WTC11 (cell line): Measurements from ENCODE around the gene QSOX2. TPM values are rescaled to one million over a fixed set of nuclear protein-coding genes. Genes with fewer than 3 reads are reported as not detected.

ENCODE experiments used
- ATAC-seq: fragments of 200-7000 bp; cut with Tn5 transposase; 2 replicates; pipeline ENCODE4 v1.10.0; 2021; ENCODE audit warnings: mild to moderate bottlenecking, moderate library complexity
- CTCF ChIA-PET: fragments of 300-600 bp; sonication (Branson Sonifier 250); formaldehyde crosslinking; loops from one replicate; lab custom pipeline; 2021; ENCODE audit warnings: antibody characterized with exemption; lab: Charles Lee
- POLR2A ChIA-PET: fragments of 350-600 bp; sonication (Branson Sonifier 250); formaldehyde crosslinking; loops from one replicate; lab custom pipeline; 2021; ENCODE audit warnings: antibody characterized with exemption; lab: Charles Lee
- DNase-seq: peaks from one replicate; pipeline ENCODE4 v3.0.0; 2021; ENCODE audit warnings: low spot score
- H3K27ac Mint-ChIP-seq: 2 replicates; pipeline ENCODE4 v1.8.0; 2021; ENCODE audit warnings: mixed read lengths
- H3K27me3 Mint-ChIP-seq: 2 replicates; pipeline ENCODE4 v1.8.0; 2021; ENCODE audit warnings: low read depth, mild to moderate bottlenecking, moderate library complexity, mixed read lengths
- H3K36me3 Mint-ChIP-seq: 2 replicates; pipeline ENCODE4 v1.8.0; 2021; ENCODE audit warnings: mixed read lengths
- H3K4me1 Mint-ChIP-seq: 2 replicates; pipeline ENCODE4 v1.8.0; 2022; ENCODE audit warnings: mixed read lengths
- H3K4me3 Mint-ChIP-seq: 2 replicates; pipeline ENCODE4 v1.8.0; 2021; ENCODE audit warnings: mild to moderate bottlenecking, moderate library complexity, mixed read lengths
- H3K9me3 Mint-ChIP-seq: 2 replicates; pipeline ENCODE4 v1.8.0; 2021; ENCODE audit warnings: mixed read lengths
- AR ChIP-seq: fragments of 250-450 bp; sonication (Bioruptor Pico); IDR thresholded peaks from 2 replicates; pipeline ENCODE4 v1.9.0; 2021; ENCODE audit warnings: mild to moderate bottlenecking
- ELF4 ChIP-seq: sonication (generic); formaldehyde crosslinking; IDR thresholded peaks from 2 replicates; pipeline ENCODE4 v1.8.1; 2022; ENCODE audit warnings: low read depth, mild to moderate bottlenecking, moderate library complexity, missing genetic modification reagents
- FOXP4 ChIP-seq: sonication (generic); formaldehyde crosslinking; IDR thresholded peaks from 2 replicates; pipeline ENCODE4 v1.8.0; 2022; ENCODE audit warnings: mild to moderate bottlenecking, missing genetic modification reagents
- HMGA2 ChIP-seq: fragments of 250-450 bp; sonication (Bioruptor Pico); IDR thresholded peaks from 2 replicates; pipeline ENCODE4 v1.4.0; 2021; ENCODE audit warnings: mild to moderate bottlenecking, moderate library complexity
- MLX ChIP-seq: sonication (generic); formaldehyde crosslinking; IDR thresholded peaks from 2 replicates; pipeline ENCODE4 v1.8.1; 2023; ENCODE audit warnings: mild to moderate bottlenecking, missing genetic modification reagents, moderate library complexity
- MYBL2 ChIP-seq: sonication (generic); formaldehyde crosslinking; IDR thresholded peaks from 2 replicates; pipeline ENCODE4 v1.8.1; 2023; ENCODE audit warnings: mild to moderate bottlenecking, moderate library complexity, missing genetic modification reagents
- NR1H2 ChIP-seq: sonication (generic); formaldehyde crosslinking; IDR thresholded peaks from 2 replicates; pipeline ENCODE4 v1.9.0; 2021; ENCODE audit warnings: mild to moderate bottlenecking, moderate library complexity, missing genetic modification reagents
- RELA ChIP-seq: sonication (generic); formaldehyde crosslinking; IDR thresholded peaks from 2 replicates; pipeline ENCODE4 v1.8.1; 2022; ENCODE audit warnings: missing genetic modification reagents, mild to moderate bottlenecking, borderline replicate concordance
- RORB ChIP-seq: fragments of 250-450 bp; sonication (Bioruptor Pico); IDR thresholded peaks from 2 replicates; pipeline ENCODE4 v1.9.0; 2021; ENCODE audit warnings: mild to moderate bottlenecking
- SMAD4 ChIP-seq: sonication (generic); formaldehyde crosslinking; IDR thresholded peaks from 2 replicates; pipeline ENCODE4 v1.8.0; 2022; ENCODE audit warnings: mild to moderate bottlenecking, missing genetic modification reagents
- SP1 ChIP-seq: sonication (generic); formaldehyde crosslinking; conservative IDR thresholded peaks from 2 replicates; pipeline ENCODE4 v1.8.1; 2022; ENCODE audit warnings: missing genetic modification reagents
- TCF7 ChIP-seq: sonication (generic); formaldehyde crosslinking; IDR thresholded peaks from 2 replicates; pipeline ENCODE4 v1.8.0; 2022; ENCODE audit warnings: mild to moderate bottlenecking, low read depth, missing genetic modification reagents, moderate library complexity
- TEAD4 ChIP-seq: sonication (generic); formaldehyde crosslinking; IDR thresholded peaks from 2 replicates; pipeline ENCODE4 v1.8.0; 2022; ENCODE audit warnings: mild to moderate bottlenecking, missing genetic modification reagents
- ZNF232 ChIP-seq: sonication (generic); formaldehyde crosslinking; IDR thresholded peaks from 2 replicates; pipeline ENCODE4 v1.8.0; 2022; ENCODE audit warnings: mild to moderate bottlenecking, missing genetic modification reagents
- ZNF317 ChIP-seq: sonication (generic); formaldehyde crosslinking; IDR thresholded peaks from 2 replicates; pipeline ENCODE4 v1.8.1; 2023; ENCODE audit warnings: low read depth, mild to moderate bottlenecking, moderate library complexity, missing genetic modification reagents, borderline replicate concordance
- ZNF396 ChIP-seq: fragments of 250-450 bp; sonication (Bioruptor Pico); IDR thresholded peaks from 2 replicates; pipeline ENCODE4 v1.8.0; 2021; ENCODE audit warnings: mild to moderate bottlenecking, moderate library complexity, borderline replicate concordance
- ZSCAN18 ChIP-seq: fragments of 250-450 bp; sonication (Bioruptor Pico); IDR thresholded peaks from 2 replicates; pipeline ENCODE4 v2.1.2; 2022; ENCODE audit warnings: mild to moderate bottlenecking, moderate library complexity
- total RNA-seq: library from RNA; stranded (reverse); gene quantifications from 3 replicates; pipeline ENCODE4 v1.2.3, GENCODE V29; 2021
- TF ChIP-seq, protein P1 (sequence below): fragments of 200-600 bp; IDR thresholded peaks from 2 replicates; pipeline ENCODE4 v1.8.0; 2022; ENCODE audit warnings: antibody characterized with exemption
- TF ChIP-seq, protein P2 (sequence below): sonication (generic); formaldehyde crosslinking; IDR thresholded peaks from 2 replicates; pipeline ENCODE4 v1.8.0; 2022; ENCODE audit warnings: mild to moderate bottlenecking, missing genetic modification reagents
- TF ChIP-seq, protein P3 (sequence below): sonication (generic); formaldehyde crosslinking; IDR thresholded peaks from 2 replicates; pipeline ENCODE4 v1.8.1; 2022; ENCODE audit warnings: mild to moderate bottlenecking, moderate library complexity, missing genetic modification reagents

Gene QSOX2
- total RNA-seq, 1 experiment from 2014 or later = 33.2 TPM

DNA sequence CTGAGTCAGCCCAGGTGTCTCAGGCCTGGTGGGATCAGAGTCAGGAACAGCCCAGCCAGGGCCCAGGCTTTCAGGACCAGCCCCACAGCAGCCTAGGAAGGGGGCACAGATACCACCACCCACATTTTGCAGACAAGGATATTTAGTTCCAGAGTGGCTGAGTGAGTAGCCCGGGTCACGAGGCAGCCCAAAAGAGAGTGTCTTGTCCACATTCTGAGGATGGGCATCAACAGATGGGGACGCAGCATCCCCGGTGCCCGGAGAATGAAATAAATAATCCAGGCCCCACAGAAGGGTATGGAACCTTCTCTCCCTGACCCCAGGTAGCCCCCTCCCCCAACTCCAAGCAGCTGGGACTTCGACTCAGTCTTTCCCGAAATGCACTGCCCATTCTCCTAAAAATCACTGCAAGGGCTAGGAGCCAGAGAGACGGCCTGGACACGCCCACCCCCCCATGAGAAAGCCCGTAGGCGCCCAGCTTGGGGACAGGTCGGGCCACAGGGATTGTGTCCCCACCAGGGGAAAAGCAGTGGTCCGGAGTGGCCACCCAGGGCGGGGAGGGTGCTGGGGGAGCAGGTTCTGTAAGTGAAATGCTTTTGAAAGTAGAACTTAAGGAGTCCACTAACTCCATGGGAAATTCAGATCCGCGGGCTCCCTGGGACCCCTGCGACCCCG lies 47.5 kb downstream of the QSOX2 start (continued):
- TF ChIP-seq ZSCAN18 (CRISPR knock-in tag) = no peak
- no peak for TF ChIP-seq MYBL2 (CRISPR knock-in tag)

GRCh38 chr9:136197084-136197875 lies 48.3 kb downstream of the QSOX2 start:
- H3K36me3 Mint-ChIP-seq = no peaks in the 10 kb centered on the region
- peaks cover 95% of the 10 kb centered on the region for H3K27me3 Mint-ChIP-seq
- ATAC-seq (no peak), DNase-seq (no peak)
- no peak overlapping the region for H3K27ac Mint-ChIP-seq
- no peaks in the 10 kb centered on the region for H3K9me3 Mint-ChIP-seq
- no peak overlapping the region; the same call in 1 of the 2 replicates for H3K4me3 Mint-ChIP-seq
- TF ChIP-seq ZNF232 (CRISPR knock-in tag) (no peak), SMAD4 (CRISPR knock-in tag) (no peak), ELF4 (CRISPR knock-in tag) (no peak), RELA (CRISPR knock-in tag) (no peak)
- ChIA-PET CTCF (interaction anchor here (0.5 to 3.0 kb wide), 14 partner anchors 9 to 229 kb away, joined by 3 to 13 read pairs (median 4); partner anchors contain the start of genes DNLZ and LHX3), POLR2A (no interaction called here)
- peaks cover 22% of the 10 kb centered on the region for H3K4me1 Mint-ChIP-seq

- ChIA-PET CTCF (interaction anchor here (0.5 to 3.0 kb wide), 14 partner anchors 9 to 229 kb away, joined by 3 to 13 read pairs (median 4); partner anchors contain the start of genes DNLZ and LHX3), POLR2A (no interaction called here)
- H3K4me3 Mint-ChIP-seq = peak overlapping the region; percentile 58
- DNase-seq (no peak), ATAC-seq (0 out of 2 replicates have a peak, but pooled peaks have one; percentile 5)
- peaks cover 22% of the 10 kb centered on the region for H3K4me1 Mint-ChIP-seq
- no peak overlapping the region for H3K27ac Mint-ChIP-seq
- H3K36me3 Mint-ChIP-seq = no peaks in the 10 kb centered on the region
- peaks cover 97% of the 10 kb centered on the region for H3K27me3 Mint-ChIP-seq
- H3K9me3 Mint-ChIP-seq = no peaks in the 10 kb centered on the region
- TF ChIP-seq SP1 (CRISPR knock-in tag) (no peak), FOXP4 (CRISPR knock-in tag) (no peak), ZNF232 (CRISPR knock-in tag) (no peak), ZNF396 (CRISPR knock-in tag) (no peak), AR (CRISPR knock-in tag) (no peak), TCF7 (no peak), NR1H2 (CRISPR knock-in tag) (no peak), MLX (CRISPR knock-in tag) (no peak), RORB (CRISPR knock-in tag) (no peak), TEAD4 (CRISPR knock-in tag) (no peak), ZNF317 (CRISPR knock-in tag) (no peak), HMGA2 (no peak)
- TF ChIP-seq, protein P1, sequence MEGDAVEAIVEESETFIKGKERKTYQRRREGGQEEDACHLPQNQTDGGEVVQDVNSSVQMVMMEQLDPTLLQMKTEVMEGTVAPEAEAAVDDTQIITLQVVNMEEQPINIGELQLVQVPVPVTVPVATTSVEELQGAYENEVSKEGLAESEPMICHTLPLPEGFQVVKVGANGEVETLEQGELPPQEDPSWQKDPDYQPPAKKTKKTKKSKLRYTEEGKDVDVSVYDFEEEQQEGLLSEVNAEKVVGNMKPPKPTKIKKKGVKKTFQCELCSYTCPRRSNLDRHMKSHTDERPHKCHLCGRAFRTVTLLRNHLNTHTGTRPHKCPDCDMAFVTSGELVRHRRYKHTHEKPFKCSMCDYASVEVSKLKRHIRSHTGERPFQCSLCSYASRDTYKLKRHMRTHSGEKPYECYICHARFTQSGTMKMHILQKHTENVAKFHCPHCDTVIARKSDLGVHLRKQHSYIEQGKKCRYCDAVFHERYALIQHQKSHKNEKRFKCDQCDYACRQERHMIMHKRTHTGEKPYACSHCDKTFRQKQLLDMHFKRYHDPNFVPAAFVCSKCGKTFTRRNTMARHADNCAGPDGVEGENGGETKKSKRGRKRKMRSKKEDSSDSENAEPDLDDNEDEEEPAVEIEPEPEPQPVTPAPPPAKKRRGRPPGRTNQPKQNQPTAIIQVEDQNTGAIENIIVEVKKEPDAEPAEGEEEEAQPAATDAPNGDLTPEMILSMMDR = no peak
- TF ChIP-seq, protein P2, sequence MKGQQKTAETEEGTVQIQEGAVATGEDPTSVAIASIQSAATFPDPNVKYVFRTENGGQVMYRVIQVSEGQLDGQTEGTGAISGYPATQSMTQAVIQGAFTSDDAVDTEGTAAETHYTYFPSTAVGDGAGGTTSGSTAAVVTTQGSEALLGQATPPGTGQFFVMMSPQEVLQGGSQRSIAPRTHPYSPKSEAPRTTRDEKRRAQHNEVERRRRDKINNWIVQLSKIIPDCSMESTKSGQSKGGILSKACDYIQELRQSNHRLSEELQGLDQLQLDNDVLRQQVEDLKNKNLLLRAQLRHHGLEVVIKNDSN (CRISPR knock-in tag) = no peak
- TF ChIP-seq, protein P3, sequence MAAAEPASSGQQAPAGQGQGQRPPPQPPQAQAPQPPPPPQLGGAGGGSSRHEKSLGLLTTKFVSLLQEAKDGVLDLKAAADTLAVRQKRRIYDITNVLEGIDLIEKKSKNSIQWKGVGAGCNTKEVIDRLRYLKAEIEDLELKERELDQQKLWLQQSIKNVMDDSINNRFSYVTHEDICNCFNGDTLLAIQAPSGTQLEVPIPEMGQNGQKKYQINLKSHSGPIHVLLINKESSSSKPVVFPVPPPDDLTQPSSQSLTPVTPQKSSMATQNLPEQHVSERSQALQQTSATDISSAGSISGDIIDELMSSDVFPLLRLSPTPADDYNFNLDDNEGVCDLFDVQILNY = no peak
Observed at GRCh38 chr9:136196404-136197083, 49.1 kb downstream of the QSOX2 start.
